NCI-H2196 (cell line): ENCODE results near the gene UNCX.

ENCODE experiments used
- DNase-seq: peaks from one replicate; lab custom pipeline; 2025; ENCODE audit not compliant: unreplicated experiment; lab: John Stamatoyannopoulos, UW

The UNCX gene

GRCh38 chr7:1214516-1214915 lies 18.2 kb upstream of the UNCX start:
- DNase-seq = no peak

GRCh38 chr7:1218541-1219165 lies 14.0 kb upstream of the UNCX start:
- DNase-seq = no peak

GRCh38 chr7:1219498-1219897 lies 13.2 kb upstream of the UNCX start:
- DNase-seq = no peak

GRCh38 chr7:1220000-1220726 lies 12.5 kb upstream of the UNCX start:
- DNase-seq = no peak

- DNase-seq = no peak
Observed at GRCh38 chr7:1220977-1221745, 11.5 kb upstream of the UNCX start.

- DNase-seq = no peak
Observed at GRCh38 chr7:1223196-1223981, 9.3 kb upstream of the UNCX start.

- no peak for DNase-seq
Observed at GRCh38 chr7:1224086-1224716, 8.5 kb upstream of the UNCX start.

- DNase-seq = no peak
Observed at GRCh38 chr7:1225030-1225429, 7.6 kb upstream of the UNCX start.

- DNase-seq = peak; percentile 20
Observed at GRCh38 chr7:1225441-1226185, 7.1 kb upstream of the UNCX start.

- no peak for DNase-seq
Observed at GRCh38 chr7:1226186-1226901, 6.3 kb upstream of the UNCX start.

GRCh38 chr7:1227071-1227804 lies 5.4 kb upstream of the UNCX start:
- no peak for DNase-seq

- no peak for DNase-seq
Observed at GRCh38 chr7:1227814-1228544, 4.7 kb upstream of the UNCX start.

- no peak for DNase-seq
Observed at GRCh38 chr7:1228545-1229201, 4.0 kb upstream of the UNCX start.

- DNase-seq = no peak
Observed at GRCh38 chr7:1229202-1229947, 3.3 kb upstream of the UNCX start.

GRCh38 chr7:1229956-1230355 lies 2.7 kb upstream of the UNCX start:
- DNase-seq = no peak

- DNase-seq = no peak
Observed at GRCh38 chr7:1230411-1231213, 2.1 kb upstream of the UNCX start.
